AG08395 (cell line): ENCODE results near the gene TMA7B.
A peak's percentile ranks its signal among the peaks of the same experiment; 100 is the strongest.

ENCODE experiments used
- DNase-seq: peaks from one replicate; pipeline ENCODE4 v3.0.0; 2012; ENCODE audit warnings: mixed read lengths, low spot score

Gene TMA7B

GRCh38 chr22:40002935-40003715 lies 42.9 kb downstream of the TMA7B start:
- no peak for DNase-seq

GRCh38 chr22:40004836-40005235 lies 44.6 kb downstream of the TMA7B start:
- DNase-seq, result no peak

GRCh38 chr22:40006641-40007040 lies 46.4 kb downstream of the TMA7B start:
- DNase-seq, result no peak

- DNase-seq, result no peak
These were observed 47.9 kb downstream of the TMA7B start for GRCh38 chr22:40007853-40008710.

GRCh38 chr22:40008726-40009291 lies 48.6 kb downstream of the TMA7B start:
- peak; percentile 24 for DNase-seq

- DNase-seq, result no peak
These were observed 49.1 kb downstream of the TMA7B start for GRCh38 chr22:40009292-40009774.

GRCh38 chr22:40009951-40010671 lies 49.9 kb downstream of the TMA7B start:
- no peak for DNase-seq

GRCh38 chr22:40010746-40011145 lies 50.5 kb downstream of the TMA7B start:
- DNase-seq, result no peak
